Measurements from ENCODE around the gene HIPK2.

DNA sequence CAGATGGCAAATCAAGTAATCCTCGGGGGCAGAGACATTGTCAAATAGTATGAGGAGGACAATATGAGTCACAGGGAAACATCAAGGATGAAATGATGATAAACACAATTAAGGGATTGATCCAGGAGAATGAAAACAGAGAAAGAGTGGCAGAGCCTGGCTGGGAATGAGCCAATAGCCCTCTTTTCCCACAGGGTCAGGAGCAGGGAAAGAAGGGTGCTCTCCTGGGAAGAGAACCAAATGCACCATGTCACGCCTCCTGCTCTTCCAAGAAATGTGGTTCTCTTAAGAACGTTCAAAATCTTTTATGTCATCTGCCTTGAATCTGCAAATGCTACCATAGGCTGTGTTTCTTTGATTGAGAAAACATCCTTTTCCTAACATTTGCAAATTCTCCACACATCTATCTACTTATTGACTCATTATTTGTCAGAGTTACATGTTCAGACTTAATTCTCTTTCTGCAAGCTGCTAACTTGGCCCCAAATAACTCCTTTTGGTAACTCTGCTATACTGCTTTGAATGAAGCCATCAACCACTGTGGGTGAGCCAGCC, 50.6 kb downstream of the HIPK2 start:
- TF ChIP-seq PPARA (CRISPR knock-in tag; IDR thresholded peaks at IDR 0.05; ENCODE audit: borderline replicate concordance) (no peak), BACH2 (CRISPR knock-in tag; IDR thresholded peaks at IDR 0.05; ENCODE audit: borderline replicate concordance) (no peak), TCF4 (CRISPR knock-in tag; IDR thresholded peaks at IDR 0.05; ENCODE audit: borderline replicate concordance) (no peak), ESRRG (CRISPR knock-in tag; IDR thresholded peaks at IDR 0.05) (no peak), ARNTL (CRISPR knock-in tag; IDR thresholded peaks at IDR 0.05; ENCODE audit: borderline replicate concordance, low read depth) (no peak)
- TF ChIP-seq, protein P1, sequence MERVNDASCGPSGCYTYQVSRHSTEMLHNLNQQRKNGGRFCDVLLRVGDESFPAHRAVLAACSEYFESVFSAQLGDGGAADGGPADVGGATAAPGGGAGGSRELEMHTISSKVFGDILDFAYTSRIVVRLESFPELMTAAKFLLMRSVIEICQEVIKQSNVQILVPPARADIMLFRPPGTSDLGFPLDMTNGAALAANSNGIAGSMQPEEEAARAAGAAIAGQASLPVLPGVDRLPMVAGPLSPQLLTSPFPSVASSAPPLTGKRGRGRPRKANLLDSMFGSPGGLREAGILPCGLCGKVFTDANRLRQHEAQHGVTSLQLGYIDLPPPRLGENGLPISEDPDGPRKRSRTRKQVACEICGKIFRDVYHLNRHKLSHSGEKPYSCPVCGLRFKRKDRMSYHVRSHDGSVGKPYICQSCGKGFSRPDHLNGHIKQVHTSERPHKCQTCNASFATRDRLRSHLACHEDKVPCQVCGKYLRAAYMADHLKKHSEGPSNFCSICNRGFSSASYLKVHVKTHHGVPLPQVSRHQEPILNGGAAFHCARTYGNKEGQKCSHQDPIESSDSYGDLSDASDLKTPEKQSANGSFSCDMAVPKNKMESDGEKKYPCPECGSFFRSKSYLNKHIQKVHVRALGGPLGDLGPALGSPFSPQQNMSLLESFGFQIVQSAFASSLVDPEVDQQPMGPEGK (CRISPR knock-in tag; IDR thresholded peaks at IDR 0.05; ENCODE audit: borderline replicate concordance), result no peak
- TF ChIP-seq, protein P2, sequence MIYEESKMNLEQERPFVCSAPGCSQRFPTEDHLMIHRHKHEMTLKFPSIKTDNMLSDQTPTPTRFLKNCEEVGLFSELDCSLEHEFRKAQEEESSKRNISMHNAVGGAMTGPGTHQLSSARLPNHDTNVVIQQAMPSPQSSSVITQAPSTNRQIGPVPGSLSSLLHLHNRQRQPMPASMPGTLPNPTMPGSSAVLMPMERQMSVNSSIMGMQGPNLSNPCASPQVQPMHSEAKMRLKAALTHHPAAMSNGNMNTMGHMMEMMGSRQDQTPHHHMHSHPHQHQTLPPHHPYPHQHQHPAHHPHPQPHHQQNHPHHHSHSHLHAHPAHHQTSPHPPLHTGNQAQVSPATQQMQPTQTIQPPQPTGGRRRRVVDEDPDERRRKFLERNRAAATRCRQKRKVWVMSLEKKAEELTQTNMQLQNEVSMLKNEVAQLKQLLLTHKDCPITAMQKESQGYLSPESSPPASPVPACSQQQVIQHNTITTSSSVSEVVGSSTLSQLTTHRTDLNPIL (CRISPR knock-in tag; IDR thresholded peaks at IDR 0.05; ENCODE audit: low read depth), result no peak
